PC-3 (cell line): ENCODE measurements around the gene CARHSP1. TPM values are rescaled to one million over a fixed set of nuclear protein-coding genes. Genes with fewer than 3 reads are reported as not detected.

Experiments
- ATAC-seq: fragments of 200-7000 bp; cut with Tn5 transposase; 2 replicates; pipeline ENCODE4 v1.9.1; 2020; ENCODE audit warnings: mild to moderate bottlenecking, moderate library complexity
- BruUV-seq: library from RNA; stranded (reverse); fragments of 400-500 nt; replicated peaks from 2 replicates; lab custom pipeline; 2021; lab: Mats Ljungman, UMichigan
- CTCF ChIA-PET: fragments of 300-600 bp; sonication (Branson Sonifier 250); formaldehyde crosslinking; loops from one replicate; lab custom pipeline; 2022; ENCODE audit warnings: antibody characterized with exemption; lab: Charles Lee
- POLR2A ChIA-PET: fragments of 300-600 bp; sonication (Branson Sonifier 250); formaldehyde crosslinking; loops from one replicate; lab custom pipeline; 2022; ENCODE audit warnings: antibody characterized with exemption; ENCODE audit not compliant: unreplicated experiment; lab: Charles Lee
- DNase-seq: peaks from one replicate; pipeline ENCODE4 v3.0.0-alpha.2; 2015
- H2AFZ ChIP-seq: fragments of 300-600 bp; sonication (generic); 2 replicates; pipeline ENCODE4 v1.6.0; 2016; ENCODE audit warnings: antibody characterized with exemption, low read length
- H3F3A ChIP-seq: fragments of 300-600 bp; sonication (generic); one replicate; pipeline ENCODE4 v1.6.0; 2017; ENCODE audit warnings: antibody characterized with exemption, low read length, control low read depth, mild to moderate bottlenecking; ENCODE audit not compliant: unreplicated experiment
- H3K27ac ChIP-seq: fragments of 300-600 bp; sonication (generic); 2 replicates; pipeline ENCODE4 v1.5.1; 2016; ENCODE audit warnings: mild to moderate bottlenecking, low read length
- H3K27me3 ChIP-seq: fragments of 300-600 bp; sonication (generic); 2 replicates; pipeline ENCODE4 v1.6.1; 2016; ENCODE audit warnings: low read length, mixed read lengths
- H3K36me3 ChIP-seq: fragments of 300-600 bp; sonication (generic); 2 replicates; pipeline ENCODE4 v1.6.1; 2016; ENCODE audit warnings: low read depth, mixed run types, low read length, mixed read lengths
- H3K4me1 ChIP-seq: fragments of 300-600 bp; sonication (generic); 2 replicates; pipeline ENCODE4 v1.5.1; 2016; ENCODE audit warnings: low read length; ENCODE audit not compliant: insufficient read depth
- H3K4me2 ChIP-seq: fragments of 300-600 bp; sonication (generic); 2 replicates; pipeline ENCODE4 v1.6.0; 2016; ENCODE audit warnings: low read length
- H3K4me3 ChIP-seq: fragments of 300-600 bp; sonication (generic); 2 replicates; pipeline ENCODE4 v1.5.1; 2016; ENCODE audit warnings: mild to moderate bottlenecking, low read length, mixed read lengths
- H3K79me2 ChIP-seq: fragments of 300-600 bp; sonication (generic); 2 replicates; pipeline ENCODE4 v1.6.1; 2017; ENCODE audit warnings: low read length, mixed read lengths
- H3K9ac ChIP-seq: fragments of 300-600 bp; sonication (generic); 2 replicates; pipeline ENCODE4 v1.6.0; 2016; ENCODE audit warnings: mild to moderate bottlenecking, low read length
- H3K9me2 ChIP-seq: fragments of 300-600 bp; sonication (generic); replicated peaks from 2 replicates; pipeline ENCODE4 v1.6.1; 2016; ENCODE audit warnings: mixed run types, low read length, mixed read lengths
- H3K9me3 ChIP-seq: fragments of 300-600 bp; sonication (generic); 2 replicates; pipeline ENCODE4 v1.6.1; 2016; ENCODE audit warnings: low read length, mixed read lengths
- H4K20me1 ChIP-seq: fragments of 300-600 bp; sonication (generic); 2 replicates; pipeline ENCODE4 v1.6.1; 2016; ENCODE audit warnings: low read length, mixed read lengths
- EZH2 ChIP-seq: fragments of 300-600 bp; sonication (generic); IDR thresholded peaks from one replicate; pipeline ENCODE4 v1.6.1; 2017; ENCODE audit warnings: antibody characterized with exemption, mild to moderate bottlenecking, low read length; ENCODE audit not compliant: unreplicated experiment
- EZH2phosphoT487 ChIP-seq: fragments of 300-600 bp; sonication (generic); IDR thresholded peaks from 2 replicates; pipeline ENCODE4 v1.6.1; 2018; ENCODE audit warnings: mild to moderate bottlenecking, antibody characterized with exemption, low read length, borderline replicate concordance
- intact Hi-C: fragments of 100-400 bp; cut with micrococcal nuclease; formaldehyde crosslinking; loops from 2 replicates; pipeline ENCODE4 v1.9.0; 2023
- total RNA-seq: library from RNA; depleted of rRNA; stranded (reverse); fragments of >200 nt; gene quantifications from 2 replicates; pipeline ENCODE4 v1.2.3, GENCODE V29; 2014
- TF ChIP-seq, protein P1 (sequence below): fragments of 300-600 bp; sonication (generic); conservative IDR thresholded peaks from 2 replicates; pipeline ENCODE4 v1.5.1; 2017; ENCODE audit warnings: antibody characterized with exemption, low read depth, mild to moderate bottlenecking, low read length

CARHSP1 gene
- total RNA-seq, 1 experiment from 2014 or later, result 142 TPM

DNA sequence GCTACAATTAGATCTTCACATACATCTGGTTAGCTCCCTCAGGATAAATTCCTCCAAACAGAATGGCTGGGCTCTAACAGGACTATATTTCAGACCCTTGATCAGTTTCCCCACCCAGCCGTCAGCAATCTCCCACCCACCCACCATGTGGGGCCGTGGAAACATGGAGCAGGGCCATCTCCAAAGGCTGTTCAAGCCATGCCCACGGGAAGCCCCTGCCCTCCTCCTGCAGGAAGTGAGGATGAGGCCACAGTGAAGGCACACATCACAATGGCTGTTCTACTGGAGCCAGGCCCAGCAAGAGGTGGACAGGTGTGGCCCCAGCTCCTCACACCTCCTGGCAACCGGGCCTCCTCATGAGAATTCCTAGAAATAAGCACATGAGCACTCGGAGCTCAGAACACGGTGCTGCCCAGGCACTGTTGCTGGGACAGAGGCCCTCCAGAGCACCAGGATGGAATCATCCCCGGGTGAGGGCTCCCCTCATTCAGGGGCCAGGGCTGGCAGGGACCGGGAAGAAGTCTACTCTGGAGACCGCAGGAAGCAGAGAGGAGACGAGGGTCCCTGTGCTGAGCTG is 13.3 kb upstream of the CARHSP1 start, which contains the start of gene LITAFD:
LITAFD (plus strand) TSS at position 311 of the 577 bp plus-strand sequence. CDS start 2,005 bp downstream, outside the sequence.
- intact Hi-C loops, result no loop called here
- no peaks in the 10 kb centered on the region for H3K9me3 ChIP-seq
- H4K20me1 ChIP-seq, result no peaks in the 10 kb centered on the region
- no peaks in the 10 kb centered on the region for H3K9me2 ChIP-seq
- H3F3A ChIP-seq, result no peaks in the 10 kb centered on the region
- no peak within 1 kb of the TSS for H3K4me3 ChIP-seq
- DNase-seq (no peak), ATAC-seq (no peak)
- peaks cover 46% of the 10 kb centered on the region for H3K4me1 ChIP-seq
- H3K79me2 ChIP-seq, result no peaks in the 10 kb centered on the region
- no peaks in the 10 kb centered on the region for H3K36me3 ChIP-seq
- no peaks in the 10 kb centered on the region for H3K27me3 ChIP-seq
- H3K9ac ChIP-seq, result no peak within 1 kb of the TSS
- TF ChIP-seq EZH2 (no peak), EZH2phosphoT487 (no peak)
- TF ChIP-seq, protein P1, sequence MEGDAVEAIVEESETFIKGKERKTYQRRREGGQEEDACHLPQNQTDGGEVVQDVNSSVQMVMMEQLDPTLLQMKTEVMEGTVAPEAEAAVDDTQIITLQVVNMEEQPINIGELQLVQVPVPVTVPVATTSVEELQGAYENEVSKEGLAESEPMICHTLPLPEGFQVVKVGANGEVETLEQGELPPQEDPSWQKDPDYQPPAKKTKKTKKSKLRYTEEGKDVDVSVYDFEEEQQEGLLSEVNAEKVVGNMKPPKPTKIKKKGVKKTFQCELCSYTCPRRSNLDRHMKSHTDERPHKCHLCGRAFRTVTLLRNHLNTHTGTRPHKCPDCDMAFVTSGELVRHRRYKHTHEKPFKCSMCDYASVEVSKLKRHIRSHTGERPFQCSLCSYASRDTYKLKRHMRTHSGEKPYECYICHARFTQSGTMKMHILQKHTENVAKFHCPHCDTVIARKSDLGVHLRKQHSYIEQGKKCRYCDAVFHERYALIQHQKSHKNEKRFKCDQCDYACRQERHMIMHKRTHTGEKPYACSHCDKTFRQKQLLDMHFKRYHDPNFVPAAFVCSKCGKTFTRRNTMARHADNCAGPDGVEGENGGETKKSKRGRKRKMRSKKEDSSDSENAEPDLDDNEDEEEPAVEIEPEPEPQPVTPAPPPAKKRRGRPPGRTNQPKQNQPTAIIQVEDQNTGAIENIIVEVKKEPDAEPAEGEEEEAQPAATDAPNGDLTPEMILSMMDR, result no peak
- H2AFZ ChIP-seq, result no peak within 1 kb of the TSS
- BruUV-seq, result no TSS peak
- no peak within 1 kb of the TSS for H3K4me2 ChIP-seq
- H3K27ac ChIP-seq, result no peak within 1 kb of the TSS
- CTCF ChIA-PET, result interaction anchor here (0.7 kb wide), 1 partner anchor 127 kb away, joined by 3 read pairs; no protein-coding TSS in a partner anchor
- POLR2A ChIA-PET, result no interaction called here

DNA sequence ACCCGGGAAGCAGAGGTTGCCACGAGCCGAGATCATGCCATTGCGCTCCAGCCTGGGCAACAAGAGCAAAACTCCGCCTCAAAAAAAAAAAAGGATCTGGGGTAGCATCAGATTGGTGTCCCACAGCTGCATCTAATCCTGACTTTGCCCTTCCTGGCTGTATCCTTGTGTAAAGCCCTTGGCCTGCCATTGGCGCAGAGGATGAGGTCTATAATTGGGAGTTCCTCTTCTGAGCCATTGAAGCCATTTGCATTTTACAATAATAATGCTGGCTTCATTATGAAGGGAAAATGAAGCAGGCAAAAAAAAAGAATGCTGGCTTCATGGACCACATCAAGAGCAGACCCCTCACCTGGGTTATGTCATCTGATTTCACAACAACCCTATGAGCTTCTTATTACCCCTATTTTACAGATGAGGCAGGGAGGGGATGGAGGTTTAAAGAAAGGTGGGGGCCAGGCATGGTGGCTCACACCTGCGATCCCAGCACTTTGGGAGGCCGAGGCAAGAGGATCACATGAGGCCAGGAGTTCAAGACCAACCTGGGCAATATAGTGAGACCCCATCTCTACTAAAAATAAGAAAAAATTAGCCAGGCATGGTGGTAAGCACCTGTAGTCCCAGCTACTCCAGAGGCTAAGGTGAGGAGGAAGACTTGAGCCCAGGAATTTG is 12.2 kb upstream of the CARHSP1 start:
- H2AFZ ChIP-seq, result no peak overlapping the region
- H3K27me3 ChIP-seq, result no peaks in the 10 kb centered on the region
- H3F3A ChIP-seq, result no peaks in the 10 kb centered on the region
- no peak for TF ChIP-seq EZH2phosphoT487
- TF ChIP-seq, protein P1, result no peak
- TF ChIP-seq EZH2, result no peak
- ATAC-seq (no peak), DNase-seq (no peak)
- no peak overlapping the region for H3K4me2 ChIP-seq
- H3K27ac ChIP-seq, result no peak overlapping the region
- intact Hi-C loops, result loop anchor here (1.0 kb wide), 2 partner anchors 220 to 314 kb away; no protein-coding TSS in a partner anchor
- no peak overlapping the region for H3K4me3 ChIP-seq
- H3K9me3 ChIP-seq, result no peaks in the 10 kb centered on the region
- BruUV-seq, result no TSS peak
- H4K20me1 ChIP-seq, result no peaks in the 10 kb centered on the region
- peaks cover 35% of the 10 kb centered on the region for H3K4me1 ChIP-seq
- ChIA-PET CTCF (interaction anchor here (1.0 kb wide), 1 partner anchor 10 kb away, joined by 6 read pairs; no protein-coding TSS in a partner anchor), POLR2A (interaction anchor here (0.7 kb wide), 1 partner anchor 12 kb away, joined by 4 read pairs; no protein-coding TSS in a partner anchor)
- H3K9me2 ChIP-seq, result no peaks in the 10 kb centered on the region
- H3K36me3 ChIP-seq, result no peaks in the 10 kb centered on the region
- H3K79me2 ChIP-seq, result no peaks in the 10 kb centered on the region
- H3K9ac ChIP-seq, result no peak overlapping the region

DNA sequence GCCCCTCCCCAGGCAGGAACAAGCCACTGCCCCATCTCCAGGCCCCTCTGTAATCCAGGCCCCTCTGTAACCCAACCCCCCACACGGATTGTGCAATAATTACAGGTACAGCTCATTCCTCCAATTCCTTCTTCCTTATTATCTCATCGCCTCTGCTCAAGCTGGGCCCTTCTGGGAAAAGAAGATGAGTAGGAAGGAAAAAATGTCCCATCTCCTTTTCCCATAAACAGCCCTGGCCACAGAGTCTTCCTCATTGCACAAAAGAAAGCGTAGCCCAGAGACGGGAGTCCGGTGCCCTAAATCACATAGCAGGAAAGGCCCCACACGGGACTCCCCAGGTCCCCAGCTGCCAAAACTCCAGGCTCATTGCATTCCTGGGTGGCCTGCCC is 9.7 kb upstream of the CARHSP1 start:
- peak; percentile 65 for ATAC-seq

More for the DNA sequence above, 9.7 kb upstream of the CARHSP1 start:
- no peaks in the 10 kb centered on the region for H3K79me2 ChIP-seq
- intact Hi-C loops, result no loop called here
- CTCF ChIA-PET, result no interaction called here
- H3K36me3 ChIP-seq, result no peaks in the 10 kb centered on the region
- POLR2A ChIA-PET, result no interaction called here
- no peaks in the 10 kb centered on the region for H3K9me2 ChIP-seq
- H3K27ac ChIP-seq, result peak overlapping the region; percentile 83
- no peaks in the 10 kb centered on the region for H4K20me1 ChIP-seq
- H2AFZ ChIP-seq, result peak overlapping the region; percentile 52; the same call in 1 of the 2 replicates
- peak overlapping the region; percentile 62 for H3K4me2 ChIP-seq
- DNase-seq, result peak; percentile 77
- no peaks in the 10 kb centered on the region for H3K9me3 ChIP-seq
- H3F3A ChIP-seq, result no peaks in the 10 kb centered on the region
- H3K4me1 ChIP-seq, result peaks cover 16% of the 10 kb centered on the region
- peak overlapping the region; percentile 33; the same call in 1 of the 2 replicates for H3K4me3 ChIP-seq
- TF ChIP-seq EZH2, result no peak
- no peak for TF ChIP-seq EZH2phosphoT487
- TF ChIP-seq, protein P1, result no peak
- H3K9ac ChIP-seq, result peak overlapping the region; percentile 34; the same call in 1 of the 2 replicates
- BruUV-seq, result no TSS peak
- no peaks in the 10 kb centered on the region for H3K27me3 ChIP-seq
